Measurements from ENCODE around the gene LRRC4C. TPM values are rescaled to one million over a fixed set of nuclear protein-coding genes. Genes with fewer than 3 reads are reported as not detected.

Gene LRRC4C
- total RNA-seq, 1 experiment from 2014 or later = not detected

DNA sequence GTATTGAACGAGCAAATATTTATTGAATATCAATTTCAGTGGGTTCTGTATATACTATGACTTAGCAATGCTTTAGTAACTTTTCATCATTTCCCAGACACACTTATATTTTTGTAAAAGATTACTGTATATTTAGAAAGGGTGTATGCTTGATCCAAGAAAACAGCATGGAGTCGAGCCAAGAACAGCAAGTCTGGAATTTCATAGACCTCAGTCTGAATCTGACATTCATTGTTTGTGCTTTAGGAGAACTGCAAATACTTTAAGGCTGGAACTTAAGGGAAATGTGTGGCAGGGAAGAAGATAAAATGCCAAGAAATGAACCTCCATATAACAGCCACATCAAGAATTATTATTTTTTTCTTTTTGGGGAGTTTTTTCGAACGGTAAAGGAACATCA, 1156.8 kb downstream of the LRRC4C start:
- intact Hi-C loops (cut with micrococcal nuclease) = no loop called here
- no peaks in the 10 kb centered on the region for H3K4me1 ChIP-seq (ENCODE audit: insufficient read depth, low read length)
- no peaks in the 10 kb centered on the region for H3K79me2 ChIP-seq (ENCODE audit: low read length)
- H3K27me3 ChIP-seq (ENCODE audit: low read length) = no peaks in the 10 kb centered on the region
- no peak overlapping the region for H3K4me3 ChIP-seq (ENCODE audit: low read length)
- no peak for ATAC-seq
- H3K9me2 ChIP-seq (replicated peaks; ENCODE audit: low read length) = no peaks in the 10 kb centered on the region
- no peak overlapping the region for H3K4me2 ChIP-seq (ENCODE audit: low read length)
- no peak overlapping the region for H2AFZ ChIP-seq (ENCODE audit: low read length)
- BruUV-seq (replicated peaks) = no TSS peak
- H3F3A ChIP-seq (ENCODE audit: low read length, unreplicated experiment) = no peaks in the 10 kb centered on the region
- H3K9me3 ChIP-seq (ENCODE audit: low read length) = no peaks in the 10 kb centered on the region
- ChIA-PET POLR2A (ENCODE audit: unreplicated experiment) (no interaction called here), CTCF (no interaction called here)
- no peak overlapping the region for H3K27ac ChIP-seq (ENCODE audit: low read length)
- no peaks in the 10 kb centered on the region for H4K20me1 ChIP-seq (ENCODE audit: low read length)
- no peak for DNase-seq
- TF ChIP-seq EZH2 (IDR thresholded peaks at IDR 0.05; ENCODE audit: low read length, unreplicated experiment) (no peak), EZH2phosphoT487 (IDR thresholded peaks at IDR 0.05; ENCODE audit: borderline replicate concordance, low read length) (no peak)
- TF ChIP-seq, protein P1, sequence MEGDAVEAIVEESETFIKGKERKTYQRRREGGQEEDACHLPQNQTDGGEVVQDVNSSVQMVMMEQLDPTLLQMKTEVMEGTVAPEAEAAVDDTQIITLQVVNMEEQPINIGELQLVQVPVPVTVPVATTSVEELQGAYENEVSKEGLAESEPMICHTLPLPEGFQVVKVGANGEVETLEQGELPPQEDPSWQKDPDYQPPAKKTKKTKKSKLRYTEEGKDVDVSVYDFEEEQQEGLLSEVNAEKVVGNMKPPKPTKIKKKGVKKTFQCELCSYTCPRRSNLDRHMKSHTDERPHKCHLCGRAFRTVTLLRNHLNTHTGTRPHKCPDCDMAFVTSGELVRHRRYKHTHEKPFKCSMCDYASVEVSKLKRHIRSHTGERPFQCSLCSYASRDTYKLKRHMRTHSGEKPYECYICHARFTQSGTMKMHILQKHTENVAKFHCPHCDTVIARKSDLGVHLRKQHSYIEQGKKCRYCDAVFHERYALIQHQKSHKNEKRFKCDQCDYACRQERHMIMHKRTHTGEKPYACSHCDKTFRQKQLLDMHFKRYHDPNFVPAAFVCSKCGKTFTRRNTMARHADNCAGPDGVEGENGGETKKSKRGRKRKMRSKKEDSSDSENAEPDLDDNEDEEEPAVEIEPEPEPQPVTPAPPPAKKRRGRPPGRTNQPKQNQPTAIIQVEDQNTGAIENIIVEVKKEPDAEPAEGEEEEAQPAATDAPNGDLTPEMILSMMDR (conservative IDR thresholded peaks at IDR 0.05; ENCODE audit: low read depth, low read length) = no peak
- H3K36me3 ChIP-seq (ENCODE audit: low read depth, low read length) = no peaks in the 10 kb centered on the region
- H3K9ac ChIP-seq (ENCODE audit: low read length) = no peak overlapping the region

DNA sequence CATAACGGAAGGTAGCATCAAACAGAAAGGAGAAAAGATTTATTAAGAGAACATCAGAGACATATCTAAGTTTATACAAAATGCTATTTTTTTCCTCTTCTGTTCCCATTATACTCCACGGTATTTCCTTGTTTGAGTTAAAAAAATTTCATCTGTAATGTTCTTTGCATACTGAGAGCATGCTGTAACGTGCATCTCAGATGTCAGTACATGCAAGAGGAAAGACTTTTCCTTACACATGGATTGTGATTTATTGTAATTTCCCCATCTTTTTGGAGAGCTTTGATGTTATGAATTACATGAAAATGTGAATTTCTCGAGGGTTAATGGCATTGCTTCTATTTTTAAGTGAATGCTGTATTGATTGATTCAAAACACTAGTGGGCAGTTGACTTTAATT, 1164.0 kb downstream of the LRRC4C start:
- no peaks in the 10 kb centered on the region for H3K9me3 ChIP-seq (ENCODE audit: low read length)
- no peaks in the 10 kb centered on the region for H3K79me2 ChIP-seq (ENCODE audit: low read length)
- H4K20me1 ChIP-seq (ENCODE audit: low read length) = no peaks in the 10 kb centered on the region
- no peaks in the 10 kb centered on the region for H3K27me3 ChIP-seq (ENCODE audit: low read length)
- H2AFZ ChIP-seq (ENCODE audit: low read length) = no peak overlapping the region
- BruUV-seq (replicated peaks) = no TSS peak
- DNase-seq (no peak), ATAC-seq (no peak)
- H3F3A ChIP-seq (ENCODE audit: low read length, unreplicated experiment) = no peaks in the 10 kb centered on the region
- no peaks in the 10 kb centered on the region for H3K4me1 ChIP-seq (ENCODE audit: insufficient read depth, low read length)
- no peak overlapping the region for H3K4me3 ChIP-seq (ENCODE audit: low read length)
- H3K36me3 ChIP-seq (ENCODE audit: low read depth, low read length) = no peaks in the 10 kb centered on the region
- H3K9me2 ChIP-seq (replicated peaks; ENCODE audit: low read length) = no peaks in the 10 kb centered on the region
- H3K27ac ChIP-seq (ENCODE audit: low read length) = no peak overlapping the region
- CTCF ChIA-PET = no interaction called here
- intact Hi-C loops (cut with micrococcal nuclease) = no loop called here
- POLR2A ChIA-PET (ENCODE audit: unreplicated experiment) = no interaction called here
- H3K4me2 ChIP-seq (ENCODE audit: low read length) = no peak overlapping the region
- TF ChIP-seq, protein P1 (conservative IDR thresholded peaks at IDR 0.05; ENCODE audit: low read depth, low read length) = no peak
- TF ChIP-seq EZH2phosphoT487 (IDR thresholded peaks at IDR 0.05; ENCODE audit: borderline replicate concordance, low read length) = no peak
- no peak for TF ChIP-seq EZH2 (IDR thresholded peaks at IDR 0.05; ENCODE audit: low read length, unreplicated experiment)
- no peak overlapping the region for H3K9ac ChIP-seq (ENCODE audit: low read length)

DNA sequence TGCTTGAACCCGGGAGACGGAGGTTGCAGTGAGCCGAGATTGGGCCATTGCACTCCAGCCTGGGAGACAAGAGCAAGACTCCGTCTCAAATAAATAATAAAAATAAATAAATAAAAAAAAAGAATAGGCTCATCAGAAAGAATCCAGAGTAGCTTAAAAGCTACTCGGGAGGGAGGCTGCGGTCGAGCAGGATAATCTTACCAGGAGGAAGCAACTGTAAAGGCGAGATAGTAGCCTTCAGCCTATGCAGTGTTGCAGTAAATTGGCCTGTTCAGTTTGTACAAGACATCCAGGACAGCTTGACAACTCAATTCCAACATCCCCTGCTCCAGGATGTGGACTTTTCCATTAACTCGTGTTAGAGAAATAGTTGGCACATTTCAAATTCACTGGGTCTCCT, 1164.7 kb downstream of the LRRC4C start:
- intact Hi-C loops (cut with micrococcal nuclease) = no loop called here
- no peaks in the 10 kb centered on the region for H4K20me1 ChIP-seq (ENCODE audit: low read length)
- H3K9me3 ChIP-seq (ENCODE audit: low read length) = no peaks in the 10 kb centered on the region
- CTCF ChIA-PET = interaction anchor here (0.6 kb wide), 1 partner anchor 389 kb away, joined by 5 read pairs; no protein-coding TSS in a partner anchor
- H3K79me2 ChIP-seq (ENCODE audit: low read length) = no peaks in the 10 kb centered on the region
- DNase-seq (no peak), ATAC-seq (no peak)
- H3F3A ChIP-seq (ENCODE audit: low read length, unreplicated experiment) = no peaks in the 10 kb centered on the region
- H3K27ac ChIP-seq (ENCODE audit: low read length) = no peak overlapping the region
- POLR2A ChIA-PET (ENCODE audit: unreplicated experiment) = no interaction called here
- H3K4me3 ChIP-seq (ENCODE audit: low read length) = no peak overlapping the region
- H3K4me1 ChIP-seq (ENCODE audit: insufficient read depth, low read length) = no peaks in the 10 kb centered on the region
- TF ChIP-seq, protein P1 (conservative IDR thresholded peaks at IDR 0.05; ENCODE audit: low read depth, low read length) = no peak
- no peak for TF ChIP-seq EZH2phosphoT487 (IDR thresholded peaks at IDR 0.05; ENCODE audit: borderline replicate concordance, low read length)
- no peak for TF ChIP-seq EZH2 (IDR thresholded peaks at IDR 0.05; ENCODE audit: low read length, unreplicated experiment)
- BruUV-seq (replicated peaks) = no TSS peak
- no peak overlapping the region for H3K9ac ChIP-seq (ENCODE audit: low read length)
- H3K9me2 ChIP-seq (replicated peaks; ENCODE audit: low read length) = no peaks in the 10 kb centered on the region
- H3K27me3 ChIP-seq (ENCODE audit: low read length) = no peaks in the 10 kb centered on the region
- H3K4me2 ChIP-seq (ENCODE audit: low read length) = no peak overlapping the region
- no peaks in the 10 kb centered on the region for H3K36me3 ChIP-seq (ENCODE audit: low read depth, low read length)
- H2AFZ ChIP-seq (ENCODE audit: low read length) = no peak overlapping the region
